NT2/D1 (cell line): ENCODE results near the gene CDHR3.

Source experiments
- SUZ12 ChIP-seq: IDR thresholded peaks from 2 replicates; pipeline ENCODE4 v1.6.1; 2011; ENCODE audit not compliant: insufficient read length, insufficient read depth; ENCODE audit errors: extremely low read depth
- YY1 ChIP-seq: IDR thresholded peaks from 2 replicates; pipeline ENCODE4 v1.6.1; 2011; ENCODE audit not compliant: insufficient read length, insufficient read depth

DNA sequence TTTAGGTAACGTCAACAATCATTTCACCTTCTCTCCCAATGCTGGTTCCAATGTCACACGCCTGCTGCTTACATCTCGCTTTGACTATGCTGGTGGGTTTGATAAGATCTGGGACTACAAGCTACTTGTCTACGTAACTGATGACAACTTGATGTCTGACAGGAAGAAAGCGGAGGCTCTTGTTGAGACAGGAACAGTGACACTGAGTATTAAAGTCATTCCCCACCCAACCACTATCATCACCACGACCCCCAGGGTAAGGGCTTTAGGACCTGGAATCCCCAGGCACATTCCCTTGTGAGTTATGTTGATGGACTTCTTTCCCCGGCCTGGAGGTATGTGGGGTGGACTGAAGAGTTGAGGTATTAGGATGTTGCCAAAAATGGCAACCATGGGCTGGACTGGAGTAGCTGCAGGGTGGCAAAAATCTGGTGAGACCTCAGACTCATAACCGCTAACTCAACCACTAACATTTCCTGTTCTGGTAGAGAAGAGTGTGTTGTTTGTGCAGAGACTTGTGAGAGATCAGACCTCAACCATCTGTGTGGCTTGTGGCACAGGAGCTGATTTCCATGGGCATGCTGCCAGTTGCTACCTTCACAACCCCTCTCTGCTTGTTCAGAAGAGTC, 59.2 kb downstream of the CDHR3 start:
- TF ChIP-seq YY1, result no peak
- no peak for TF ChIP-seq SUZ12
